Measurements from ENCODE around the gene MED25. TPM values are rescaled to one million over a fixed set of nuclear protein-coding genes. Genes with fewer than 3 reads are reported as not detected.

The MED25 gene
- total RNA-seq, 1 experiment from 2014 or later, result 16.1 TPM

DNA sequence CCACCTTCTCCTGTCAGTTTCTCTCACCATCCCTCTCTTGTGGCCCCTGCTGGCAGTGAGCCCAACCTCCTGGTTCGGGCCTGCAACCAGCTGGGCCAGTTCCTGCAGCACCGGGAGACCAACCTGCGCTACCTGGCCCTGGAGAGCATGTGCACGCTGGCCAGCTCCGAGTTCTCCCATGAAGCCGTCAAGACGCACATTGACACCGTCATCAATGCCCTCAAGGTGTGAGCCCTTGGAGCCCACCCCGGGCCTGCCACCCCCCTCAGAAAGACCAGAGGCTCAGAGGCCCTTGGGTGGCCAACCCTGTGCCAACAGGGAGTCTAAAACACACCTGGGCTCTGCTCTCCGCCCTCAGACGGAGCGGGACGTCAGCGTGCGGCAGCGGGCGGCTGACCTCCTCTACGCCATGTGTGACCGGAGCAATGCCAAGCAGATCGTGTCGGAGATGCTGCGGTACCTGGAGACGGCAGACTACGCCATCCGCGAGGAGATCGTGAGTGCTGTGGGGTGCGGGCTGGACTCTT is 18.8 kb upstream of the MED25 start:
- no peak for DNase-seq (ENCODE audit: low spot score)

DNA sequence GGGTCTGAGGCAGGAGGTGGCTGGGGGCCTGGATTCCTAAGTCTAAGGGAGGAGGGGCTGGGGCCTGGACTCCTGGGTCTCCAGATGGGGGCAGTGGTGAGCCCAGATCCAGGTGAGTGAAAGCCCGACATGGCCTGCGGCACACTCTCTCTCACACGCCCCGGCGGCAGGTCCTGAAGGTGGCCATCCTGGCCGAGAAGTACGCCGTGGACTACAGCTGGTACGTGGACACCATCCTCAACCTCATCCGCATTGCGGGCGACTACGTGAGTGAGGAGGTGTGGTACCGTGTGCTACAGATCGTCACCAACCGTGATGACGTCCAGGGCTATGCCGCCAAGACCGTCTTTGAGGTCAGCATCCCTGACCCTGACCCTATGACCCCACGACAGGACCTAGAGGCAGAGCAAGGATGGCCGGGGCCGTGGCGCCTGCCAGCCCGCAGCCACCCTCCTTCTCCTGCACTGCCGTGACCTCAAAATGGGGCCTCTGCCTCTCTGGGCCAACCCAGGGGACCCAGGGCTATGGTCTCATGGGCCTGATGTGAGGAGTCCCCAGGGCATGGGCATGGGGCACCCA is 18.2 kb upstream of the MED25 start:
- DNase-seq (ENCODE audit: low spot score), result no peak

DNA sequence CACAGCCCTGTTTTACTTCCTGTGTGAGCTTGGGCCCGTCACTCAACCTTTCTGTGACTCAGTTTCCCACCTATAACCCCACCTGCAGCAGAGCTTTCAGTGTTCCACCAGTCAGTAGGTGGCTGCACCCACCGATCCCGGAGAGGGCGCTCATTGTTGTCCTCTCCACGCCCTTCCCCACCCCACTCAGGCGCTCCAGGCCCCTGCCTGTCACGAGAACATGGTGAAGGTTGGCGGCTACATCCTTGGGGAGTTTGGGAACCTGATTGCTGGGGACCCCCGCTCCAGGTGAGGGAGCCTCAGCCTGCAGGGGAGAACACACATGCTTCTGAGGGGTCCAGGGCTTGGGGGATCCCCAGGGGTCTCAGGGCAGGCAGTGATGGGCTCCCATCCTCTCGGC is 17.3 kb upstream of the MED25 start:
- DNase-seq (ENCODE audit: low spot score), result no peak

DNA sequence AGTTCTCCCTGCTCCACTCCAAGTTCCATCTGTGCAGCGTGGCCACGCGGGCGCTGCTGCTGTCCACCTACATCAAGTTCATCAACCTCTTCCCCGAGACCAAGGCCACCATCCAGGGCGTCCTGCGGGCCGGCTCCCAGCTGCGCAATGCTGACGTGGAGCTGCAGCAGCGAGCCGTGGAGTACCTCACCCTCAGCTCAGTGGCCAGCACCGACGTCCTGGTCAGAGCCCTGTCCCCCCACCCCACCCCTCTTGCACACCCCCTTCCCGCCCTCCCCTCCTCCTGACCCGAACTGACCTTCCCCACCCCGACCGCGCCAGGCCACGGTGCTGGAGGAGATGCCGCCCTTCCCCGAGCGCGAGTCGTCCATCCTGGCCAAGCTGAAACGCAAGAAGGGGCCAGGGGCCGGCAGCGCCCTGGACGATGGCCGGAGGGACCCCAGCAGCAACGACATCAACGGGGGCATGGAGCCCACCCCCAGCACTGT is 16.6 kb upstream of the MED25 start:
- no peak for DNase-seq (ENCODE audit: low spot score)

DNA sequence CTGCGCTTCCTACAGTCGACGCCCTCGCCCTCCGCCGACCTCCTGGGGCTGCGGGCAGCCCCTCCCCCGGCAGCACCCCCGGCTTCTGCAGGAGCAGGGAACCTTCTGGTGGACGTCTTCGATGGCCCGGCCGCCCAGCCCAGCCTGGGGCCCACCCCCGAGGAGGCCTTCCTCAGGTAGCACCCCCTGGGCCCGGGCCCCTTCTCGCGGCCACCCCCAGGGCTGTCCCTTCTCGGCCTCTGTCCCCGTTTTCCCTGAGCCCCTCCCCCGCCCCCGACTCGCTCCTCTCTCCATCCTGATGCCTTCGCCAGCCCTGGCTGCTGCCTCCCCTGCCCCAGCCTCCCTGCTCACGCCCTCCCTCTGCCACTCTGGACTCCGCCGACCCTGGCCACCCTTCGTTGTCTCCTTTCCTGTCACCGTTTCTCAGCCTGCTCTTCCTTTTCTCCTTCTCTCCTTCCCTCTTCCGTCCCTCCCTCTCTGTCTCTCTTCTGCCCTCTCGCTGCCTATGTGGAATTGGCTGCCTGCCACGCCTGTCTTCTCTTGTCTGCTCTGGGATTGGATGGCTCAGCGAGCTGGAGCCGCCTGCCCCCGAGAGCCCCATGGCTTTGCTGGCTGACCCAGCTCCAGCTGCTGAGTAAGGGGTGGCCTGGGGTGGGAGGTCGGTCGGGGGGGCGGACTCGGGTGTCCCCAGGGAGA is 16.0 kb upstream of the MED25 start:
- peak; percentile 35 for DNase-seq (ENCODE audit: low spot score)

DNA sequence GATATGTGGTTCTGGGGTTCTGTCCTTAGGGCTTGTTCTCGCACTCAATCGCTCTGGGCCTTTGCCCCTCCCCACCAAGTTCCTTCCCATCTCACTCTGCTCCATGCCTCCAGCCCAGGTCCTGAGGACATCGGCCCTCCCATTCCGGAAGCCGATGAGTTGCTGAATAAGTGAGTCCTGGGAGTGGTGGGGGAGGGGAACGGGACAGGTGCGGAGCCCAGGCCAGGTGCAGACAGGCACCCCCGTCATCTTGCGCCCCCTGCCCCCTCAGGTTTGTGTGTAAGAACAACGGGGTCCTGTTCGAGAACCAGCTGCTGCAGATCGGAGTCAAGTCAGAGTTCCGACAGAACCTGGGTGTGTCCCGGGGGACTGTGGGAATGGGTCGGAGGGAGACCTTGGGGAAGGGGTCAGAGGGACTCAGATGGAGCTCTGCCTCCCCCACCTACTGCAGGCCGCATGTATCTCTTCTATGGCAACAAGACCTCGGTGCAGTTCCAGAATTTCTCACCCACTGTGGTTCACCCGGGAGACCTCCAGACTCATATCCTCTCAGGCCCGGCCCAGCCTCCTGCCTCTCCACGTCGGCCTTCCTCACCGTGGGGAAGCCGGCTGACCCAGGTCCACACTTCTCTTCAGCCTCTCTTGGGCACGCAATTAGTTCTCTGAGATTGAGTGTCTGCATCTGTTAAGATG is 15.1 kb upstream of the MED25 start:
- DNase-seq (ENCODE audit: low spot score), result no peak

DNA sequence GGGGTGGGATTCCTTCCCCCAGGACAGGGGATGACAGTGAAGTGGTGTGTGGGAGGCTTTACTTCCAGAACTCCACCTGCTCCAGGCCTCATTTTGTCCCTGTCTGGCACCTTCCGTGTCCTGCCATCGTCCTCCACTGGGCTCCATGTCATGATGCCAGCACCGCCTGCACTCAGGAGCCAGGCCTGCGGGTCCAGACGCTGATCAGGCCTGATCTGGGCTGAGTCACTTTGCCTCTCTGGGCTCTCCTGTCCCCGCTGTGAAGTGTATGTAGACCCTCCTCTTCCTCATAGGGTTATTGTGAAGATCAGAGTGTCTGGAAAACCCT is 14.6 kb upstream of the MED25 start:
- no peak for DNase-seq (ENCODE audit: low spot score)

DNA sequence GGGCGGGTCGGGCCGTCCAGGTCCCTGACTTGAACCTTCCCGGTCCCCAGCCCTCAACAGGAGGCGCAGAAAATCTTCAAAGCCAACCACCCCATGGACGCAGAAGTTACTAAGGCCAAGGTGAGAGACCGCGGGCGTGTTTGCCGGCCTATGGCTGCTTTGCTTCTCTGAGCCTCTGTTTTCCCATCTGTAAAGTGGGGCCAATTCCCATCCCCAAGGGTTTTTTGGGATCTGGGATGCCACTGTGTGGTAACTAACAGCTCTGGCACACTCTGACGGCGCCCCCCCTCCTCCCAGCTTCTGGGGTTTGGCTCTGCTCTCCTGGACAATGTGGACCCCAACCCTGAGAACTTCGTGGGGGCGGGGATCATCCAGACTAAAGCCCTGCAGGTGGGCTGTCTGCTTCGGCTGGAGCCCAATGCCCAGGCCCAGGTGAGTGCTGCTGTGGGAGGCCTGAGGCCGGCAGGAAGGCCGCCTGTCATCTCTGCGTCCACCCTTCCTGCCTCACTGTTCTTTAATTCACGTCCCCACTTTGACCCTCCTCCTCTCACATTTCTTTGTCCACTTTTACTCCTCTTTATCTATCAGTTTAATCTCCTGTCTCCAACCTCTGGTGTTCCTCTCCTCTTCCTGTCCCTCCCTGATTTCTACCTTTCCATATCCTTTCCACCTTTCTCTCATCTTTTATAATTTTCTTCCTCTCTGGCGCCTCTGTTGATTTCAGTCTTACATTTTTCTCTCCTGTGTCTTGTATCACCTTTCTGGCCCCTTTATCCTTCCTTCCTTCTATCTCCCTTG is 12.1 kb upstream of the MED25 start:
- no peak for DNase-seq (ENCODE audit: low spot score)

DNA sequence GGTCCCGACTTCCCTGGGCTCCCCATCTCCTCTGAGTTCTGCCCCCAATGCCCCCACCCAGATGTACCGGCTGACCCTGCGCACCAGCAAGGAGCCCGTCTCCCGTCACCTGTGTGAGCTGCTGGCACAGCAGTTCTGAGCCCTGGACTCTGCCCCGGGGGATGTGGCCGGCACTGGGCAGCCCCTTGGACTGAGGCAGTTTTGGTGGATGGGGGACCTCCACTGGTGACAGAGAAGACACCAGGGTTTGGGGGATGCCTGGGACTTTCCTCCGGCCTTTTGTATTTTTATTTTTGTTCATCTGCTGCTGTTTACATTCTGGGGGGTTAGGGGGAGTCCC is 11.5 kb upstream of the MED25 start:
- DNase-seq (ENCODE audit: low spot score), result no peak

DNA sequence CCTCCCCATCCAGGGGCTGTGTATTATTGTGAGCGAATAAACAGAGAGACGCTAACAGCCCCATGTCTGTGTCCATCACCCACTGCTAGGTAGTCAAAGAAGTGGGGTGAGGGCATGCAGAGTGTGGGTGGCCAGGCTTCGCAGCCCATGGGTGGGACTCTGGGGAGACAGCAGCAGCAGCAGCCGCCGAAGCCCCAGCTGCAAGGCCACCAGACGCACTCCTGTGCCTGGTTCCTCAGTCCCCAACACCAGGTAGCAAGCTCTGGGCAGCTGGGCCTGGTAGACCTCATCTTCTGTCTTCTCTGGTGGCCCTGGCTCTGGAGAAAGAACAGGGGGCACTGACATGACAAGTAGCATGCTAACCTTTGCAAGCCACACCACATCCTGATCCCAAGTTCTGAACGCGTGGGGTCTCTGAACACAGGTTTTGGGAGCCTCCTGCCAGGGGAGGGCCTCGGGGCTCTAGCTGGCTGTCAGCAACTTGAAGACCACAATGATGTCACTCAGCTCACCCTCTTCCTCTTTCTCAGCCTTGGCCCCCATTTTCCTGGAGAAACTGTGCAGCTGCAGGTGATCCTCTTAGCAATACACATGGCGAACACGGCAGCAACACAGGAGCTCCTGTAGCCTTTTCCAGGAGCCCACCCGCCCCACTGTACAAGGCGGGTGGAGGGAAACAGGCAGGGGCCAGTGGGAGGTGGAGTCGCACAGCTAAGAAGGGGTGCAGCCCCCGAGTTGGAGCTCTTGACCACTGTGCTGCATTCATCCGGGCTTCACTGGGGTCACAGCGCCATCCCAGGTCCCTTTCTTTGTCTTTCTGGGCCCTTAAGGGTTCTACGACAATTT is 10.8 kb upstream of the MED25 start:
- no peak for DNase-seq (ENCODE audit: low spot score)

DNA sequence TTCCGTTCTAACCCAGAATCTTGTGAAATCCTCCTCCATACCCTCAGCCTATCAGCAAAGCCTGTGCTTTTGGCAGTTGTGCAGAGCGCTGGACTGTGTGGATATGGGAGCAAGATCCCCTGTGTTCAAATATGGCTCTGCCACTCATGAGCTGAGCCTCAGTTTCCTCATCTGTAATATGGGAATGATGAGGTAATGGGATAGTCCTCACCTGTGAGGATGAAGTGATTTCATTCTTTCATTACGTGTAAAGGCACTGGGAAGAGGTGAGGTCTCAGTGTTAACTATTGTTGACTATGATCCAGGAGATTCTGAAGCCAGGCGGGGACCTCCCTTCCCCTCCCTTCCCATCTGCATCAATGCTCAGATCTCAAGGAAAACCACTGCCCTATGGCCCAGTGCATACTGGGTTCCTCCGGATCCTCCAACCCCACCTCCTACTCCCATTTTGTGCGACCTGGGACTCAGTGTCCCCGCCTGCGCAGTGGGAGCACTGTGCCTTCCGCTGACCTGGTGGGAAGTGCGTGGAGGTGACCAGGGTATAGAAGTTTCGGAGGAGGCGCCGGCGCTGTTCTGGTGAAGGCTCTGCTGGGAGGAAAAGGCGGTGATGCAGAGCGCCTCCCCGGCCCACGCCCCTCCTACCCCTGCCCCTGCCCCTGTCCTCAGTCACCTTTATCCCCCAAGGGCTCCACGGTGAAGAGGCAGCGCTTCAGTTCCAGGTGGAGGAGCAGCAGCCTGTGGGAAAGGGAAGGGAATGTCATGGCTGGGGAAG is 10.0 kb upstream of the MED25 start:
- no peak for DNase-seq (ENCODE audit: low spot score)

DNA sequence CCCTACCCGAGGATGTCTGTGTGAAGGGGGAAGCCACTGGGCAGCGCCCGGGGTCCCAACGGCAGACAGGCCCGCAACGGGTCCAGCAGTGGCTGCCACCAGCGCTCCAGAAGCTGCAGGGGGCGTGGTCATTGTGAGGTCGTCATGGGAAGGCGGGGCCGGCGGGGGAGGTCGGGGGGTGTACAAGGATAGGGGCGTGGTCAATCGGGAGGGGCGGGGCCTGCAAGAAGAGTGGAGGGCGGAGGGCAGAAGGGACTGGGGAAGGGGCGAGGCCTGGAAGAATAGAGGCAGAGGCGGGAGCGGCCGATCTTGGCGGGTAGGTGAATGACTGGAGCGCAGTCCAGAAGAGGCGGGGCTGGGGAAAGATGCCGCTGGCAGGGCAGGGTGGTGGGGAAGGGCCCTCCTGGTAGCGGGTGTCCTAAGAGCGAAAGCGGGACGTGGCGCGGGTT is 9.4 kb upstream of the MED25 start:
- DNase-seq (ENCODE audit: low spot score), result no peak

DNA sequence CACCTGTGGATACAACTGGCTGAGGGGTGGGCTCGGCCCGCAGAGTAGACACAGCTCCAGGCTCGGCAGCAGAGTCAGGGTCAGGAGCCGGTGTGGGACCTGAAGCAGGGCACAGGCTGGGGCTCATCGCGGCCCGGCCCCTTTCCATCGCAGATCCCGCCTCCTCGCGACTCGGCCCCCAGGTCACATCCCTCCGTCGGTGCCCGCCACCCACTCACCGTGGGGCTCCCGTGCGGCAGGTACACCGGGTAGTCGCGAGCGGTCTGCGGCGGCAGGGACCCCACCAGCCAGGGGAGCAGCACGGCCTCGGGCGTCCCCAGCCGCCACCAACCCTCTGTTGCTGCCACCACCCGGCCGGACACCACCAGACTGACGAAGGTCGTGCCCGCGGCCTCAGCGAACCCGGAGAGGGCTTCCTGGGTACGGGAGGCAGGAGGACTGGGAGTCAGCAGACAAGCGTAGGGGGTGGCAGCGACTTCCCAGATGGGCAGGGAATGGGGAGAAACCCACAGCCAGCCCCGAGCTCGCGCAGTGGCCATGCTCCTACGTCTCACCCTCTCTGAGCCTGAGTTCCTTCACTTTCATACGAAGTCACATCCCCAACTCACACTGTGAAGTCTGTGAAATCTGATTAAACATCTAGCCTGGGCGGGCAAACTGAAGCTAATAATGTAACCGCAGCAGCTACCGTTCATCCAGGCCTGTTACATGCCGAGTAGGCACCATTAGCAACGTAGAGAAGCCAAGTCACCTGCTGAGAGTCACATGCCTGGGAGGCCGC is 8.7 kb upstream of the MED25 start:
- no peak for DNase-seq (ENCODE audit: low spot score)

DNA sequence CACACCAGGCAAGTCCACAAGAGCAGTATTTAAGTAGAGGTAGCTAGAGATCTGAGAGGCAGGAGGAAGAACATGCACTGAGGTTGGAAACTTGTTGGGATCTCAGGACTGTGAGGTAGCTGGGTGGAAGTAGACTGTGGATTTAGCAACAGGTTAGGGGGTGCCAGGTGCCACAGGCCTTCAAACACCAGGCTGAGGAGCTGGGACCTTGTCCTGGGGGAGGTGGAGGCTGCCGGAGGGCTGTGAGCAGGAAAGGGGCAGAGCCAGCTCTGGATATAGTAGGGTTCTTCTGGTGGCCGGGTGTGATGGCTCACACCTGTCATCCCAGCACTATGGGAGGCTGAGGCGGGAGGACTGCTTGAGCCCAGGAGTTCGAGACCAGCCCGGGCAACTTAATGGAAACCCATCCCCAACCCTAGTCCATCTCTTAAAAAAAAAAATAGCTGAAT is 8.1 kb upstream of the MED25 start:
- no peak for DNase-seq (ENCODE audit: low spot score)

DNA sequence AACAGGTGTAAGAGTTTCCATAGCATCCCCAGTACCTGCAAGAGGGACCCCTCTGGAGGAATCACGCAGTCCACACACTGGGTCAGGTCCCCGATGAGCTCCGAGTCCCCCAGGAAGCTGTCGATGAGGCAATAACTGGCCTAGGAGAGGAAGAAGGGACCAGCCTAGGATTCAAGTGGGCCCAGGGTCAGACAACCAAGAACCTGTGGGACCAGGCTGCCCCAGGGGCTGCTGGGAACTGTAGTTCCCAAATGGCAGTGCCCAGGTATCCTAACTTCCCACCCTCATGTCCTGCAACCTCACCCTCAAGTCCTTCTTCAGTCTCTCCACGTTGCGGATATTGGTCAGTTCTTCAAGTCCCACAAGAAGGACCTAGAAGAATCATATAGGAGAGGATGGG is 6.8 kb upstream of the MED25 start:
- DNase-seq (ENCODE audit: low spot score), result no peak

DNA sequence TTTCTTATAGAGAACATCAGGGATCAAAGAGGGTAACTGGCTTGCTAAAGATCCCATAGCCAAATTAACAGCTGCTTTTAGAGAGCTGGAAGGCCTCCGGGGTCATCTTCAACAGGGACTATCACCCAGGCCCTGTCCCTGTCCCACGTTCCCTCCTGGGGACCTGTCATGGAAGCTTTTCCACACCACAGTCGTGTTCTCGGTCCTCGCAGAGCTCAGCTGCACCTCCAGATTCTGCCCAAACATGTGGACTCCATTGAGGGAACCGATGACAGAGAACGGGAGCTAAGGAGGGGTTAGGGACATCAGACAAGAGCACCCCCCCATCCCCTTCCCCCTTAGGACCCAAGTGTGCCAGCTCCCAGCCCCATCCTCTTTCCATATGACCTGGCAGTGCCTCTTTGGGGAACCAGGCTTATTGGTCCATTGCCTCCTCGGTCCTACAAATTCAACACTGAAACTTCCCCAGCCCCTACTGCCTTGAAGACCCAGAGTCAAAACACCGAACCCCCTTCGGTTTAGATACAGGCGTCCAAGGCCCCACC is 5.6 kb upstream of the MED25 start:
- DNase-seq (ENCODE audit: low spot score), result no peak

DNA sequence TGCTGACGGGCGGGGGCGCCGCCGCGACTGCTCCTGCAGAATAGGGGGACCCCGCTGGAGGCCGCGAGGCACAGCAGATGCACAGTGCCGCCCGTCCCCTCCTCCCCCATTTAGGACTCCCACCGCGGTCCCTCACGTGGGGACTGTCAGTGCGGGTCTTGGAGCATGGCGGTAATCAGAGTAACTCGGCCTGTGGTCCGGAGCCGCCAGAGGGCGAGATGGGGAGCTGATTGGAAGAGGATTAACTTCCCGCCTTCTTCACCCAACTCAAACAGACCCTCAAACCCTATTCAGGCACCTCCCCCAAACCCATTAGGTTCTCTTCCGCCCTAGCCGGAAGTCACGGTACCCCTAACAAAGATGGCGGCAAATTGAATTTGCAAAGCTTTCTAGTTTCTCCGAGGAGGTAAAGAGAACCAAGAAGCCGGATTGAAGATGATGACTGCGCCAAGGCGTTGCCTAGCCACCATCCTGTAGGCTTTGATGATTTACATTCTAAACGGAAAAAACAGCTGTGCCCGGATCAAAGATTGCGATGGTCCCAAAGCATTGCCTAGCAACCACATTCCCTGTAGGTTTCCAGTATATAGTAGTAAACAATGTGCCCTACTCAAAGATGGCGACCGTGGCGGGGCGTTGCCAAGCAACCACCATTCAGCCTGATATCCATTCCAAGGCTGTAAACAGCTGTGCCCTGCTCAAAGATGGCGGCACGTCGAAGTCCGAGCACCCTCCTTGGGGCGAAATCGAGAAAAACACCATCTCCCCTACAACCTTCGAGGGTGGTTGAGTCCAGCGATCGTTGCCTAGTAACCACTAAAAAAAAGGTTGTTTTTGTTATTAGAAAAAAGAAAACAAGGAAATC is 4.9 kb upstream of the MED25 start, which contains the start of gene FUZ:
Gene FUZ, minus strand, starts transcription at position 296 of the 865 bp plus-strand sequence. Its CDS starts 186 bp downstream, at position 110.
- DNase-seq (ENCODE audit: low spot score), result peak; percentile 100

DNA sequence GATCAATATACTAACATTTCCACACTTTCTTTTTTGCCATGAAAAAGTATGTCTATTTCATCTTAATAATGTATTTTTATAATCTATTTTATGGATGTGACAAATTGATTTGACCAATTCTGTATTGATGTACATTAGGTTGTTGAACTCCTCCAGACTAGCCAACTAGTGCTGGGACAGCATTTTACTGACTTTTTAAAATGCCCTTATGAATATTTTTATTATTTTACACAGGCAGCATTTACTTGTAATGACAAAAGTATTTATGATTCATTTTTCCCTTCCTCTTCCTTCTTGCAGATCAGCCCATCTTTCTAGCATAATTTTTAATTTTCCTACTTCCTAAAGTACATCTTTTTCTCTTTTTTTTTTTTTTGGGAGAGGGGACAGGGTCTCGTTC is 4.1 kb upstream of the MED25 start:
- no peak for DNase-seq (ENCODE audit: low spot score)

Measured in H4 (cell line).